Left ventricle myocardium inferior (tissue), 1 donor: ENCODE results near the gene C16orf95. TPM values are rescaled to one million over a fixed set of nuclear protein-coding genes. Genes with fewer than 3 reads are reported as not detected.

Experiments used
- DNase-seq: peaks from one replicate; pipeline ENCODE4 v3.0.0-alpha.2; 2020
- H3K27ac ChIP-seq: fragments of 200-600 bp; replicated peaks from 2 replicates; pipeline ENCODE4 v1.8.0; 2021
- H3K27me3 ChIP-seq: fragments of 200-600 bp; 2 replicates; pipeline ENCODE4 v1.8.0; 2021; ENCODE audit warnings: low read depth
- H3K36me3 ChIP-seq: fragments of 200-600 bp; 2 replicates; pipeline ENCODE4 v1.8.0; 2021
- H3K4me1 ChIP-seq: fragments of 200-600 bp; 2 replicates; pipeline ENCODE4 v1.8.0; 2021
- H3K4me3 ChIP-seq: fragments of 200-600 bp; 2 replicates; pipeline ENCODE4 v1.8.0; 2021; ENCODE audit warnings: mild to moderate bottlenecking, moderate library complexity
- H3K9me3 ChIP-seq: fragments of 200-600 bp; replicated peaks from 2 replicates; pipeline ENCODE4 v1.8.0; 2021
- CTCF ChIP-seq: fragments of 200-600 bp; IDR thresholded peaks from 2 replicates; pipeline ENCODE4 v1.8.0; 2021; ENCODE audit warnings: antibody characterized with exemption, mild to moderate bottlenecking, borderline replicate concordance
- intact Hi-C: fragments of 100-400 bp; cut with micrococcal nuclease; formaldehyde crosslinking; loops from one replicate; pipeline ENCODE4 v1.11.0; 2022
- total RNA-seq: library from RNA; stranded (reverse); fragmentation: NEBNext Ultra II Directional; extraction: Animal tissue kit (Norgen Biotek cat#: 25700); gene quantifications from one replicate; pipeline ENCODE4 v1.2.1, GENCODE V29; 2021
- donor health status: DM: no; HTN: yes; CAD: no; lungs with severe emphysema.

The C16orf95 gene
- total RNA-seq, 1 donor from 2014 or later, result 3.2 TPM

- no peak overlapping the region for H3K27ac ChIP-seq
- H3K36me3 ChIP-seq, result no peaks in the 10 kb centered on the region
- TF ChIP-seq CTCF, result no peak
- peaks cover 17% of the 10 kb centered on the region for H3K27me3 ChIP-seq
- H3K4me1 ChIP-seq, result no peaks in the 10 kb centered on the region
- no peak for DNase-seq
- no peak overlapping the region for H3K4me3 ChIP-seq
- intact Hi-C loops, result no loop called here
- H3K9me3 ChIP-seq, result peaks cover 13% of the 10 kb centered on the region
Observed at GRCh38 chr16:87303962-87304521, 13.2 kb downstream of the C16orf95 start.

- no peaks in the 10 kb centered on the region for H3K36me3 ChIP-seq
- DNase-seq, result no peak
- intact Hi-C loops, result no loop called here
- H3K9me3 ChIP-seq, result peaks cover 7% of the 10 kb centered on the region
- no peak overlapping the region for H3K27ac ChIP-seq
- no peaks in the 10 kb centered on the region for H3K4me1 ChIP-seq
- H3K4me3 ChIP-seq, result no peak overlapping the region
- TF ChIP-seq CTCF, result no peak
- H3K27me3 ChIP-seq, result peaks cover 17% of the 10 kb centered on the region
Observed at GRCh38 chr16:87303431-87303930, 13.7 kb downstream of the C16orf95 start.

- no peak for TF ChIP-seq CTCF
- peaks cover 1% of the 10 kb centered on the region for H3K27me3 ChIP-seq
- no peaks in the 10 kb centered on the region for H3K4me1 ChIP-seq
- no peak overlapping the region for H3K4me3 ChIP-seq
- H3K36me3 ChIP-seq, result no peaks in the 10 kb centered on the region
- no peak for DNase-seq
- no peaks in the 10 kb centered on the region for H3K9me3 ChIP-seq
- no peak overlapping the region for H3K27ac ChIP-seq
- intact Hi-C loops, result no loop called here
Observed at GRCh38 chr16:87298857-87299465, 18.2 kb downstream of the C16orf95 start.

- no peaks in the 10 kb centered on the region for H3K9me3 ChIP-seq
- intact Hi-C loops, result no loop called here
- H3K4me3 ChIP-seq, result no peak overlapping the region
- no peak for DNase-seq
- no peak overlapping the region for H3K27ac ChIP-seq
- no peaks in the 10 kb centered on the region for H3K4me1 ChIP-seq
- peak; percentile 70 for TF ChIP-seq CTCF
- no peaks in the 10 kb centered on the region for H3K36me3 ChIP-seq
- H3K27me3 ChIP-seq, result no peaks in the 10 kb centered on the region
Observed at GRCh38 chr16:87297918-87298631, 19.1 kb downstream of the C16orf95 start.

GRCh38 chr16:87297407-87297806, 19.8 kb downstream of the C16orf95 start:
- intact Hi-C loops, result no loop called here
- no peak overlapping the region for H3K27ac ChIP-seq
- DNase-seq, result no peak
- H3K27me3 ChIP-seq, result no peaks in the 10 kb centered on the region
- no peak overlapping the region for H3K4me3 ChIP-seq
- H3K36me3 ChIP-seq, result no peaks in the 10 kb centered on the region
- H3K9me3 ChIP-seq, result no peaks in the 10 kb centered on the region
- H3K4me1 ChIP-seq, result no peaks in the 10 kb centered on the region
- TF ChIP-seq CTCF, result no peak
